Measurements from ENCODE around the gene RNF157. TPM values are rescaled to one million over a fixed set of nuclear protein-coding genes. Genes with fewer than 3 reads are reported as not detected.

RNF157 gene
- total RNA-seq, 3 donors from 2014 or later = 11.6 to 45.8 (median 17.5) TPM

GRCh38 chr17:76107509-76107908 is 132.8 kb downstream of the RNF157 start:
- DNase-seq = no peak
- no peak for TF ChIP-seq CTCF (IDR thresholded peaks at IDR 0.05)

GRCh38 chr17:76106703-76107102 is 133.6 kb downstream of the RNF157 start:
- H3K36me3 ChIP-seq (ENCODE audit: low read depth) = no peaks in the 10 kb centered on the region
- no peak for TF ChIP-seq CTCF (IDR thresholded peaks at IDR 0.05)
- H3K4me3 ChIP-seq = no peak overlapping the region
- H3K4me1 ChIP-seq (ENCODE audit: low read depth) = peaks cover 10% of the 10 kb centered on the region
- intact Hi-C loops (cut with DNase I, micrococcal nuclease) = no loop called here
- H3K9me3 ChIP-seq = no peaks in the 10 kb centered on the region
- DNase-seq = no peak
- no peak for ATAC-seq

More at GRCh38 chr17:76107509-76107908, 132.8 kb downstream of the RNF157 start:
- intact Hi-C loops (cut with DNase I, micrococcal nuclease) = no loop called here
- peaks cover 7% of the 10 kb centered on the region for H3K4me1 ChIP-seq (ENCODE audit: low read depth)
- no peaks in the 10 kb centered on the region for H3K9me3 ChIP-seq
- no peak for ATAC-seq
- no peak overlapping the region for H3K4me3 ChIP-seq
- H3K36me3 ChIP-seq (ENCODE audit: low read depth) = no peaks in the 10 kb centered on the region

GRCh38 chr17:76104896-76105231 is 135.4 kb downstream of the RNF157 start:
- no peaks in the 10 kb centered on the region for H3K36me3 ChIP-seq (ENCODE audit: low read depth)
- H3K4me3 ChIP-seq = no peak overlapping the region
- ATAC-seq (no peak), DNase-seq (no peak)
- intact Hi-C loops (cut with DNase I, micrococcal nuclease) = no loop called here
- no peak for TF ChIP-seq CTCF (IDR thresholded peaks at IDR 0.05)
- H3K9me3 ChIP-seq = no peaks in the 10 kb centered on the region
- peaks cover 10% of the 10 kb centered on the region for H3K4me1 ChIP-seq (ENCODE audit: low read depth)

GRCh38 chr17:76104140-76104895 is 136.0 kb downstream of the RNF157 start:
- TF ChIP-seq CTCF (IDR thresholded peaks at IDR 0.05) = no peak
- no peak for ATAC-seq
- no peaks in the 10 kb centered on the region for H3K9me3 ChIP-seq
- no peak overlapping the region for H3K4me3 ChIP-seq
- H3K36me3 ChIP-seq (ENCODE audit: low read depth) = no peaks in the 10 kb centered on the region
- intact Hi-C loops (cut with DNase I, micrococcal nuclease) = no loop called here
- peak in 1 of 3 donors; percentile 61 for DNase-seq
- peaks cover 10% of the 10 kb centered on the region for H3K4me1 ChIP-seq (ENCODE audit: low read depth)

- peak within 1 kb of the TSS; percentile 61 for H3K4me3 ChIP-seq
- TF ChIP-seq CTCF (IDR thresholded peaks at IDR 0.05) = no peak
- ATAC-seq (peak; percentile 96), DNase-seq (peak; percentile 94 to 97 (median 94))
- intact Hi-C loops (cut with DNase I, micrococcal nuclease) = no loop called here
- no peaks in the 10 kb centered on the region for H3K36me3 ChIP-seq (ENCODE audit: low read depth)
- peaks cover 10% of the 10 kb centered on the region for H3K4me1 ChIP-seq (ENCODE audit: low read depth)
- H3K9me3 ChIP-seq = no peaks in the 10 kb centered on the region
Measured at GRCh38 chr17:76103274-76104139, 136.8 kb downstream of the RNF157 start, which contains the start of gene EXOC7. EXOC7 (minus strand) TSS chr17:76103787; CDS start chr17:76103692, 95 bp downstream.

All from mucosa of descending colon (tissue), 3 donors.